Inflammatory macrophage treated with lipopolysaccharide for 4 hours (primary cell): ENCODE results near the gene ALG8.

Source experiments
- DNase-seq: peaks from one replicate; pipeline ENCODE4 v3.0.0-alpha.2; 2020

The ALG8 gene

DNA sequence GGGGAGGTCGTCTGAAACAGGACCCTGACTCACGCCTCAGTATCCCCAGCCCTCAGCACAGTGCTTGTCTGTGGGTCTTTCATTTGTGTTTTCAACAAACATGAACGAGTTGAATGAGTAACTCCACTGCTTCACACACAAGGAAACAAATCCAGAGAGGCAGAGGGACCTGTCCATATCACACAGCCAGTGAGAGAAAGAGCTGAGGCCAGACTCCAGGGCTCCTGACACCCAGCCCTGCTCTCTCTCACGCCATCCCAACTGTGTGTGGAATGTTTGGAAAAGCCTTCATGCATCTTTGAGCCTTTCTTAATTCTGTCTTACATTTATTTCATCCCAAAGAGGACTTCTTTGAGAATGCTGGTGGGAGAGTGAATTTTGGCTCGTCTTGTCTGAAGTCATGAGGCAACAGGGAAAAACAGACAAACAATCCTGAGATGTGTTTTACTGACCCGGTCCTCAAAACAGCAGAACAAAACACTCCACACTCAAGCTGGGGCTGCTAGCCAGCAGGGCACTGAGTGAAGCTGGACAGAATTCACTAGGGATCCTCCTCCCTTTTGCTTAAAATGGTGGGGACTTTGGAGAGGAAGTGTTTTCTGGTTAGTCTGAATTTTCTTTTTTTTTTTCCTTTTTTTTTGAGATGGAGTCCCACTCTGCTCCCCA, 19.7 kb upstream of the ALG8 start:
- DNase-seq, result no peak

DNA sequence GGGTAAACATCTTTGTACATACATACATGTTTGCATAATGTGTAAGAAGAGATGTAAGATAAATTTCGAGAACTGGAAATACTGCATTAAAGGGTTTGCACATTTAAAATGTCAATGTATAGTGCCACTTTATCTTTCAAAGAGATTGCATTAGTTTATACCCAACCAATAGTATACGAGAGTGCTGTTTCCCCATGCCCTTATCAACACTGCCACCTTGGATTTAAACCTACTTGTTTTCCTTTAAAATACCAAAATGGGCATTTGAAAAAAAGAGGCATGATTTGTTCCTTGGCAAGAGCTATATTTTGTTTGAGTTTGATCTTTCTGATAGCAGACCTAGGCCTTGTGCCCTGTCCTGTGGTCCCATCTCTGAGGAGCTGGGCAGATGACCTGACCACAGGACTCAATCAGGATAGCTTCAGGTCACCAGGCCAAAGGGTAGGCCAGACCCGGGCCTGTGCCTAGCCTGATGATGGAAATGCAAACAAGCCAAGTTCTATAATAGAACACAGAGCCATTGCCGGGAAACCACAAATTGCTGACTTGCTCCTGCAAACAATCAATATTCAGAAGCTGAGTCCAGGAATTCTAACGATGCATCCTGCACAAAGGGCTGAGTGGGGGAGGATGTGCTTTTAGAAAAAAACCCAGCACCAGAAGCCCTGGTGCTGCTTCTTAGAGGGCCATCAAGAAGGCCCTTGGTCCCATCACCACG, 16.9 kb upstream of the ALG8 start:
- no peak for DNase-seq

DNA sequence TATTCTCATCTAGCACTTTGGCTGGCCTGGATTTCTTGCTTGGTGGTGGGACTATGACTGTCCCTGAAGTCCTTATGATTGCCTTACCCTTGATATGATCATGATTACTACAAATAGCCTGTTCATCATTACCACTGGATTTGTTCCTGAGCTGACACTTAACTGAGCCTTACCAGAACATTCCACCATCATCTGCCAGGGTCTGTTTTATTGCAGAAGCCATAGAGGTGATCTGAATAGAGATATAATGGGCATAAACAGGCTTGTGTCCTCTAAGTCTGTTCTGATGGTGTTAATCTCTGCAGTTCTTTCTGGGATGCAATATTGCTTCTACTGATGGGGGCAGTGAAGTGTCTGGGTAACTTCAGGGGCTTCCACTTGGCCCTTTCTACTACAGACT, 12.4 kb upstream of the ALG8 start:
- DNase-seq, result no peak

DNA sequence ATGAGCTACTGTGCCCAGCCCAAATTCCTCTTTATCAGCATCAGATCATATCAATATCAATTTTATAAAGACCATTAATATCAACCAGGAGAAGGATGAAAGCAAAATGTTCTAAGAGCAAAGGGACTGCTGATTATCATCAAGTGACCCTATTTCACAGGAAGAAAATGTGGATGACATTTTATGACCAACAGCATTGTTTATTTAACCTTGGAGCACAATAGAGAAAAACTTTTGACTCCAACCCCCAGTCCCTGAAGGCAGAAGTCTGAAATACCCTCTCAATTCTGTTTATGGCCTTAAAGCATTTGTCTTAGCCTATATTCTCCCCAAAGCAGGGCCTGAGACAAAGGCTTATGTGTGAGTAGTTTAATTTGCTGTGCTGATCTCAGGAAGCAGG, 11.3 kb upstream of the ALG8 start:
- no peak for DNase-seq

DNA sequence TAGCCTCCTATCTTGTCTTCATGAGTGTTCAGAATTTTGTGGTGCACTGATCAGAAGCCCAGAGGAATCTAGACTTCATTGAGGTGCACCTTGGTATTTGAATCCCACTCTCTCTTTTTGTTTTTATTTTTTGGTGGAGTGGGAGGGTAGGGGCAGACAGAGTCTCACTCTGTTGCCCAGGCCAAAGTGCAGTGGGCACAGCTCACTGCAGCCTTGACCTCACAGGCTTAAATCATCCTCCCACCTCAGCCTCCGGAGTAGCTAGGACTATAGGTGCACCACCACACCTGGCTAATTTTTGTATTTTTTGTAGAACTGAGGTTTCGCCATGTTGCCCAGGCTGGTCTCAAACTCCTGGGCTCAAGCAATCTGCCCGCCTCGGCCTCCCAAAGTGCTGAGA, 10.9 kb upstream of the ALG8 start:
- no peak for DNase-seq

DNA sequence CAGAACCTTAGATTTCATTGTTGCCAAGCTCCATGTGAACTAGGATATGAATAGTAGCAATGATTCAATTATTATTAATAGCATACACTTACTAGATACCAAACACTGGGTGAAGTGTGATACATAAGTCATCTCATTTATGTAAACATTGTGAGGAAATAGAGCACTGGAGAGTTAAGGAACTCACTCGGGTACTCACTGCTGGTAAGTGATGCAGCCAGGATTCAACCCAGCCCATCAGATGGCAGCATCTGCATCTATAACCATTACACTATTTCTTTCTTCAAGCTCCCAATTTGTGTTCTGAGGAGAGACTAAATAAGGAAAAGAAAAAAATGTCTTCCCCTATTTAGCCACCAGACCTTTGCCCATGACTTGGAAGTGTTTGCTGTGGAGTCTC, 10.2 kb upstream of the ALG8 start:
- DNase-seq, result peak; percentile 54

DNA sequence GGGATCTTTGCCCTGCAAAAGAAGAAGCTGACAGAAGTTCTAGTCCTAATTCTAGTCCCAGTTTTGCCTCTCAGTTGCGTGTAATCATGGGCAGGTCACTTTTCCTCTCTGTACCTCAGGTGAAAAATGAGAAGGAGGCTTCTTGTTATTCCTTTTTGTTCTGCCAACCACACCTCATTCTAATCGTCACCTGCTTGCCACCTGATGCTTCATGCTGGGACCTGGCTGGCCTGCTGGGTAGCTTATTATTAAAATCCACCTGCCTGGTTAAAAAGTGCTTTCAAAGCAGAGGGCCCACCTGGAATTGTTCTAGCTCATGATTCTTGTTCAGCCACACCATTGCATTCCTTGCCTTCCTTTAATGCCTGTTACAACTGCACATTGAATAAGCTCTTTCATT, 8.4 kb upstream of the ALG8 start:
- no peak for DNase-seq

DNA sequence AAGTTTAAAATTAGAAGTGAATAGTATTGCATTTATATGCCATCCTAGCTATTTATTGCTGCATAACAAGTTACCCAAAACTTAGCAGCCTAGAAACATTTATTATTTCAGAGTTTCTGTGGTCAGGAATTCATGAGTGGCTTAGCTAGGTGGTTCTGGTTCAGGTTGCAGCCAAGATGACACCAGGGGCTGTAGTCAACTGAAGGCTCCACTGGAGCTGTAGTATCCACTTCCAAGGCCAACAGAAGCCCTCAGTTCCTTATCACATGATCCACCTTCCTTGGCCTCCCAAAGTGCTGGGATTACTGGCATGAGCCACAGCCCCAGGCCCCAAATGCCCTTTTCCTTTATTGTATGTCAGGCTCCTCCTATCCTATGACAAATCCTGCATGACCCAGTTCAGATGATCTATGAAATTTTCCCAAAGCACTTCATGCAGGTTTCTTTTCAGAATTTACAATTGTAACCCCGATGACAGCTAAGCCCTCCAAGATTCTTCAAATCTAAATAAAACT, 6.1 kb upstream of the ALG8 start:
- DNase-seq, result no peak

DNA sequence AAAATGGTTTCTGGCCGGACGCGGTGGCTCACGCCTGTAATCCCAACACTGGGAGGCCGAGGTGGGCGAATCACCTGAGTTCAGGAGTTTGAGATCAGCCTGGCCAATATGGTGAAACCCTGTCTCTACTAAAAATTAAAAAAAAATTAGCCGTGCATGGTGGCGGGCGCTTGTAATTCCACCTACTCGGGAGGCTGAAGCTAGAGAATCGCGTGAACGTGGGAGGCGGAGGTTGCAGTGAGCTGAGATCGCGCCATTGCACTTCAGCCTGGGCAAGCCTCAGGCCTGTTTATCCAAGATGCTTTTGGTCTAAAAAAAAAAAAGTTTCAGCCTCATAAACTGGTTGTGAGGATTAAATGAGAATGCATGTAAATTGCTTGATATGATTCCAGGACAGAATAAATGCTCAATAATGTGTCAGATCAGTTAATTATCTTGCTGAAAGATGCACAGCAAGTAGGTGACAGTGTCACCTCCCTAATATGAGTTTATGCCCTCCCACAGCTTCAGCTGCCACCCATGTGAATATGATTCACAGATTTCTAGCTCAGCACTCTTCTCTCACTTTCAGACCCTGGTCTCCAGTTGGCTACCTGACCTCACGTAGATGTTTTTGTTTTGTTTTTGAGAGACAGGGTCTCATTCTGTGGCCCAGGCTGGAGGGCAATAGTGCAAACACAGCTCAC, 1.1 kb upstream of the ALG8 start:
- peak; percentile 13 for DNase-seq

DNA sequence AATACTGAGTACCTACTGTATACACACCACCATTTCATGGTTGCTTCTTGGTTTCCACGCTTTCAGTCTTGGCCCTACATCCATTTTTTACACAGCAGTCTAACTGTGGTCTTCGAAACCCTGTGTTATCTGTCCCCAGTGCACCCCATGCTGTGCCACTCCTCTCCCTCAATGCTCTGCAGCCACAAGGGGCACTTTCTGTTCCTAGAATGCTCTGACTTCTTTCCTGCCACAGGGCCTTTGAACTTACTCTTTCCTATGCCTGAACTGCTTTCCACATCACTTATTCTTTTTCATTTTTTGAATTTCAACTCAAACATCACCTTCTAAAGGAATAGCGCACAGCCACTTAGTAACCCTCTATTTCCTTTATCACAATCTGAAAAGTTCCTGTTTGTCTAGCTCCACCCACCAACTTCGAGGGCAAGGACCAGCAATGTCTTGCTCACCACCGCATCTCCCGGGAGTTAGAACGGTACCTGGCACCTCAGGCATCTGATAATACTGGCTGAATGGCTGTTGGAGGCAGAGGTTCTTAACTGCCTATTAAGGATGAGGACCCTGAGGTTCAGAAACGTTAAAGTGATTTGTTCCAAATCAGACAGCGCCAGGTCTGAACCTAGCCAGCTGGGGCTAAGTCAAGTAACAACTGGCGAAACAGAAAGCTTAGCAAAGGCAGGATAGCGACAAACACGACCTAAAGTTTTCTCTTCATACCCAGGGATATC, 568 bp downstream of the ALG8 start:
- peak; percentile 30 for DNase-seq

DNA sequence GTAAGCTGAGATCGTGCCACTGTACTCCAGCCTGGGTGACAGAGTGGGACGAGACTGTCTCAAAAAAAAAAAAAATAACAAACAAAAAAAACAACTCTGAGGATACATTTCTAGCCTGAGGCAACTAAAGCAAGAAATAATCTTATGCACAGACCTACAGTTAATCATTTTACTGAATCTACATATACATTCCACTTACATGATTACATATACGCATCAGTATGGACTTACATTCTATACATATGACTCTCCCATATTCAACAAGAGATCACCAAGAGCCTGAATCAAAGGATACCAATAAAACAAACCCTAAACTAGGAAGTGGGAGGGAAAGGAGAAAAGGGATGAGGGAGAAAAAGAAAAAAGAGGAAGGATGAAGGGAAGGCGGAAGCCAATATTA, 1.1 kb downstream of the ALG8 start:
- no peak for DNase-seq

DNA sequence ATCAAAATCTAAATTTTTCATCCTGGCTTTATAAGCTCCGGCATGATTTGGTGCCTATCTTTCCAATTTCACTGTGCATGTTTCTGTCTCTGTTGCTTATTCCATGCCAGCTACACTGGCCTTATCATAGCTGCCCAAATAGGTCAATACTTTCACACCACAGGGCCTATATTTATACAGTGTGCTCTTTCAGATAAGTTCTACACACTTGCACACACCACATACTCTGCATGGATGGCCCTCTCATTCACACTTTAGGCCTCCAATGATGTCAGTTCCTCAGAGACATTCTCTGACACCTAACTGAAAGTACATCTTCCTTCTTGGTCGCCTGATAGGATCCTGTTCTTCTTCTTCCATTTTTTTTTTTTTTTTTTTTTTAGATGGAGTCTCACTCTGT, 7.0 kb downstream of the ALG8 start:
- no peak for DNase-seq

DNA sequence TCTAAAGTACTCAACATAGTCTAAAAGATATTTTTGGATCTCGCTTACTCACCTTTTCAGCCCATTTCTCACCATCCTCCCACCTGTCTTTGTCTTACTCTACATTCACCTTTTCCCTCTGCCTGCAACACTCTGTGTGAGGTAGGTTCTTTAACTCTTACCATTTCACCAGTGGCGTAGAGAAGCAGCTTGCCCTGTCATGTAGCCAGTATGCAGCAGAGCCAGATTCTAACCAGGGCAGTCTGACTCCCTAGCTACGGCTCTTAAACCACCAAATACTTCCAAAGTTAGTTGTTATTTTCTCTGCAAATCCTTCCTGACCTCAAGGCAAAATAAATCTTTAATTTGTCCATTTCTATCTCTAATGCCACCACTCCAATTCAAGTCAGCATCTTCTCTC, 7.5 kb downstream of the ALG8 start:
- DNase-seq, result no peak

DNA sequence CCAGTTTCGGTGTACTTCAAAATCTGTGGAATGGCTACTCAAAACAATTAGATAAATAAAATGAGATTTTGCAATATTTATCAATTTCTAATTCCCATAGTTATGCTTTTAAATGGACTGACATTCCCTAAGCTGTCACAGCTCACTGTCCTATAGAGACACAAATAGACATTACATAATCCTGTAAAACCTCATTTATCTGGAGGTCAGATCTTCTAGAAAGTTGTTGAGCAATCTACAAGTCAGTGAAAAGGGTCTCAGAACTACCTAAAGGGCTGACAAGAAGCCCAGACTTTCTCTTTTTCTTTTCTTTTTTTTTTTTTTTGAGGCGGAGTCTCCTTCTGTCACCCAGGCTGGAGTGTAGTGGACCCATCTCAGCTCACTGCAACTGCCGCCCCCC, 12.0 kb downstream of the ALG8 start:
- no peak for DNase-seq

DNA sequence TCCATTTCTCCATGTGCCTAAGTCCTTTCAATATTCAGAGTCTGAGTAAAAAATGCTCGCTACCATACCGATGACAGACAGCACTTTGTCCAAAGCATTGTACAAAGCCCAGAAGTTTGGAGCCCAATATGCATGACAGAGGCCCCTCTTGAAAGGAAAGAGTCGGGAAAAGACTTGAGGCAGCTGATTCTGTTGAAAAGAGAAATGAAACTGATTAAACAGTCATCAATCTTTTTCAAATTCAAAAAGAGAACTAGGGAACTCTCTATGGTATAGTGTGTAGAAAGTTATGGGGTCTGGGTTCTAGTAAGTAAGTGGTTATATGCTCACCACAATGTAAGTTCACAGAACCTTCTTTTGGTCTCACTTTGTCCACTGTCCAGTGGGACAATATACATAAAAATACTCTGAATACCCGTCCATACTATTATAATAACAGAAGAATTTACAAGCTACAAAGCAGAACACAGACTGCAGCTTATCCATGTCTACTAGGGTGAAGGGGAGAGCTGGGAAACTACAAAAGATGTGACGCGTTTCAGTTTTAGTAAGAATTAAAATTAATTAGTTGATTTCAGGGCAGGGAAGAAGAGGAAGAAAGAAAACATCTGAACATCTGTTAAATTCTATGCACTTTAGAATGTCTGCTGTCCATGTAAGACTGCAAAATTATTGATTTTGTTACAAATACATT, 26.7 kb downstream of the ALG8 start:
- peak; percentile 4 for DNase-seq

DNA sequence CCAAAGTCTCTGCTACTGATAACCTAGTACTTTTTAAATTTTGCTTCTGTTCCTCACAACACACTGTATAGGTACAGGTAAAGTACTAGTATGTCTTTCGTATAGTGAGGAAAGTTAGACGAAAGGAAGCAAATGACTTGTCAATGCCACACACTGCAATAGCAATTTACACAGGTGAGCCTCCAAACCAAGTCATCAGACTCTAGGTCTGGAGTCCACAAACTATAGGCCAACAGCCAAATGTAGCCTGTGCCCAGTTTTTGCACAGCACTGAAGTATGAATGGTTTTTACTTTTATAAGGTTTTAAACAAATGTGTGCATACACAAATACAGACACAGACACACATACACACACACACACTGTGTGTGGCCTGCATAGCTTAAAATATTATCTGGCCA, 28.1 kb downstream of the ALG8 start:
- DNase-seq, result no peak

DNA sequence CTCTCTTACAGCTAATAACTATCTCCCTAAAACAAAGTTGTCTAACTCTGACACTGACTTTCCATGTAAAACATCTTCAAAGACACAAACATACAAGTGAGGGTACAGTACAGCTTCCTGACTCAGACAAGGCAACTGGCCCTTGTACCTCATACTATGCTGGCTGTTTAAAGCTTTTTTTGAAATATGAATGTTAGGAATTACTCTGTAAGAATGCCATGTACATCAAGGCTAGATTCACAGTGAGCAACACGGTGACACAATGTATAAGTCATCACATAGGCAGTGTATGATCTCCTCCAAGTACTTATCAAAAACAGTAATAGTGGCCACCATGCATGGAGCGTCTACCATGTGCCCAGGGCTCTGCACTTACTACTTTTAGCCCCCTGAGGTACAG, 28.6 kb downstream of the ALG8 start:
- no peak for DNase-seq

DNA sequence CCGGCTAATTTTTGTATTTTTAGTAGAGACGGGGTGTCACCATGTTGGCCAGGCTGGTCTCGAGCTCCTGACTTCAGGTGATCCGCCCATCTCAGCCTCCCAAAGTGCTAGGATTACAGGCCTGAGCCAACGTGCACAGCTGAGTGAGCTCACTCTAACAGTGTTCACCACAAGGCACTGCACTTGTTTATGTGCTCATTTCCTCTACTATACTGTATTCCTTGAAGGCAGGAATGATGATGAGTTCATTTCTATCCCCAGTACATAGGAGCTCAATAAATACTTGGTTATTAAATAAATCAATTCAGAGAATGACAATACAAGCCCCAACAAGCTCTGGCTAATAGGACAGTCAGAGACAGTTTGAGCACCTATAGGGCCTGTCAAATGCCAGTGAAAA, 29.1 kb downstream of the ALG8 start:
- no peak for DNase-seq

DNA sequence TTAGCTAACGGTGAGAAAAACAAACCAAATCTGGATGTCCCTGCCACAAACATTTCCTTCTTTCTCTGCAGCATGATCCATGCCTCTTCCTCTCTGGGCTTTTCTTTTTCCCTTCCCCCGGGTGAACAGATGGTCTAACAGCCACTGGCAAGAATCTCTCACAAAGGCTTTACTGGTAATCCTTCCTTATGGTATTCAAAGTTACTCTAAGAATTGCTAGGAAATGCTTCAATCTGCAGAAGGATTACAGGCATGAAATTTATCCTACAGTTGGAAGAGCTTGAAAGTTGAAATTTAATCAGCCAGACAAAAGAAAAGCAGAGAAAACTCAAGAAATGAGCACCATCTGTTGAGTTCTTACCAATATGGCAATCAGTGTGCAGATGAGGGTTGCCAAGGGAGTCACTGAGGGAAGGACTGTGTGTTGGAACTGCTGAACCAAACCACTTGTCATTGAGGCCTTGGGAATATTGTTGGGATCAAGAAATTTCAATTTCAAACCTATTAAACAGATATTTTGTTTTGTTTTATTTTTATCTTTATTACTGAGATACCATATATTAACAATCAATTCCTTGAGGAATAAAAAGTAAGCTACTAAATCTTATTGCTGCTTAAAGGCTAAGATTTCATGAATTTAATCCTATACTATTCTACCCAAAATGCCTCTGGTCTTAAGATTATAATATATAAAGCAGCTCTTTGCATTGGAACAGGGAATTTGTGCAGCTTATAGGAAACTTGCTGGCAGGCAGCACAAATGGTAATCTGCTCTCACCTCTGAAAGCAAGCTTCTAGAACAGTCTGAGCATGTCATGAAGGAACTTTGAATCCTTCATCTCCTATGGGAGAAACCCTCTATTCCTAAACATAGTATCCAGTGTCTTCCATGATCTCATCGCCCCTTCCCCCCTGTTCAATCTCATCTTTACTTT, 30.1 kb downstream of the ALG8 start:
- DNase-seq, result no peak

DNA sequence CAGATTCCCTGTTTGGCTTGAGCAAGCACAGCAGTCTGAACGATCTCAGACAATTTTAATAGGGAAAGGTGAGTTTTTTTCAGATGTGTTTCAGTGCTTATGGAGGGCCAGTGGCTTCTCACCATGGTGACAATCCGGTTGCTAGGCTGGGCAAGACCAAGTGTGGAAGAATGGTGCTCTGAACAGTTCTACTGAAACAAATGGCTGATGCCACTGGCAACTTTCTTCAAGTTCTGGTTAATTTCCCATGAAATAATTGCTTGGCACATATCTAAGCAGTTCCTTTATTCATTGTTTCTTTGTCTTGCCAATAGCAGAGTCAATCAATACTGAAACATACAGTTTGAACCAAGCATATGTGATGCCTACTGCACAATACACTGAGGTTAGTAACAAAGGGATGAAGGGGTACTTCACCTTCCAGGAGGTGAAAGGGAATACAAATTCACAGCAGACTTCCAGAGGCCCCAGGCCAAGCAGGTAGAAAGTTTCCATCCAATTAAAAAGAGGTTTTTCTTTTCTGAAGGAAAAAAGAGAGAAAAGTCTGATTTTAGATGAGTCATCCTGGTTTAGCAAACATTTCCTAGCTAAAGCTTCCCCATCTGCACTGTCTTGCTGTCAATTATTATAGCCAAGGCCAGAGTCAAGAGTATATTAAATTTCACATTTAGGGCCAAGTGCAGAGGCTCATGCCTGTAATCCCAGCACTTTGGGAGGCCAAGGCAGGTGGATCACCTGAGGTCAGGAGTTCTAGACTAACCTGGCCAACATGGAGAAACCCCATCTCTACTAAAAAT, 38.6 kb downstream of the ALG8 start:
- DNase-seq, result no peak

DNA sequence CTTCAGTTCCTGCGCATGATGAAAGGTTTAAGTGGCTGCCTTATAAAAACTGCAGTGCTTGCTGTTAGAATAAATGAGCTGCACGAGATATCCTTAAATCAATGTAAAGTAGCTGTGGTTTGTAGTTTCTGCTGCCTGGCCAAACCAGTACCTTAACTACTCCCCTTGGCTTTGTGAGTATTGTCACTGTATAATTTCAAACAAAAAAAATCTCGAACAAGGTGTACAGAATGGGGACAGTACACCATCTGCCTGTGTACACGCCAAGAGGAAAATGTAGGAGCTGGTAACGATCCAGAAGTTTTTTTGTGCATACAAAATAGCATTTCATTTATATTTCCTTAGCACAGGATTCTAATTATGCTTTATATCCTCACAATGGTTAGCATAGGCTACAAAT, 39.2 kb downstream of the ALG8 start:
- no peak for DNase-seq
